NCI-H1092 (cell line): ENCODE results near the gene EPHA3.
"Not testable (repeated sequence)": the region's sequence is repeated elsewhere in the genome, so short reads cannot be mapped to it uniquely, and the experiment has no call there.

Experiments used
- DNase-seq: peaks from one replicate; lab custom pipeline; 2025; lab: John Stamatoyannopoulos, UW

EPHA3 gene

DNA sequence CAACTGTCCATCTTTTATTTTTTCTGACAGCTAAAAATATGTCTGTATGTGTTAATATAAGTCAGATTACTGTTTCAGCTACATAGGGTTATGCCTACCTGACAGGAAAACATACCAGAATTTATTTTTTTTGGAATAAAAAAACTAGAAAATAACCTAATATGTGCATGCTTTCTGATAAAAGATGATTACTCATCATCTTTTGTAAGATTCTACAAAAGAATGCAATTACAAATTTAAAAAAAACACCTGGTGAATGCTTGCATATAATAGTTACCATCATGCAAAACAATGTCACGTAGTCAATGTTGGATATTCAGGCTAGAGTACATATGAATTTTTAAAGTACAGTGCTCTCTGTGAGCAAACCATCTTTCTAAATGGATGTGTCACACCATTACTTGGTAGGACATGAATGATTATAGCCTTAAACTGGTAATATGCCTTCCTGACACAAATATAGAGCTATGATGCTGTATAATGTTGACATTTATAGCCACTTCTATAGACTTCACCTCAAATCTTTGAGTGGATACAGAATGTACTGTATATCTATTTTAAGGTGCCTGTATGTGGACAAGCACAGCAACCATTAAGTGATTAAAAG is 180.6 kb downstream of the EPHA3 start:
- no peak for DNase-seq

DNA sequence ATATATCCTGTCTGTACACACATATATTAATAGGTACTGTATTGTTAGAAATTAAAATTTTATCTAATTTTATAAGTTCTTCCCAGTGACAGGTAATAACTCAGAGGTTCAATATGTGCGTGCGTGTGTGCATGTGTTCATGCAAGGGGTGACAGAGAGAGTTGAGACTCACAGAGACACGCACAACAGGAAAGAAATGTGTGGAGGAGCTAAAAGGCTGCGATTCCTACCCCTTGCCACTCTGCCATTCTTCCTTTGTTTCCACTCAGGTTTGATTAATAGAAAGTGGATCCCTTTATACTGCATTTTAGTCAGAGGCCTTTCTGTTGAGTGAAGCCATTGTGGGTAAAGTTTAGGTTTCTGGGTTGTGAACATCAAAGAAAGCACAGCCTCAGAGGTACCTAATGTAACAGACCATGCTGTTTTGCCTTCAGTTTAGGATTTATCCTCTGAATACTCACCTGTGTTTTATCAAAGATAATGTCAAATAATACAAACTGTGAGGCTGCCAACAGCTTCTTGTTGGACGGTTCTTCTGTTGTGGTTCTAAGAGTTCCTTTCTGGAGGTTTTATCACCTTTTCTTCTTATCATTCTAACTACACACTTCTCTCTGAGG is 182.3 kb downstream of the EPHA3 start:
- DNase-seq: no peak

DNA sequence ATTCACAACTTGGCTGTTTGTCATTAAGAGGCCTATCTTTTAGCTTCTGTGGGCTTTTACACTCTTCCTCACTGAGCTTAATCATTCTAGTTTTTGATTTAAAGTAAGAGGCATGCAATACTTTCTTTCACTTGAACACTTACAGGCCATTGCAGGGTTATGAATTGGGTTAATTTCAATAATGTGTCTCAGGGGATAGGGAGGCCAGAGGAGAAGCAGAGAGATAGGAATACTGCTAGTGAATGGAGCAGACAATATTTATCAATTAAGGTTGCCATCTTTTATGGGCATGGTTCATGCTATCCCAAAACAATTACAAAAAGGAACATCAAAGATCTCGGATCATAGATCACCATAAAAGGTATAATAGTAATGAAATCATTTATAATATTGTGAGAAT is 189.8 kb downstream of the EPHA3 start:
- DNase-seq: no peak

DNA sequence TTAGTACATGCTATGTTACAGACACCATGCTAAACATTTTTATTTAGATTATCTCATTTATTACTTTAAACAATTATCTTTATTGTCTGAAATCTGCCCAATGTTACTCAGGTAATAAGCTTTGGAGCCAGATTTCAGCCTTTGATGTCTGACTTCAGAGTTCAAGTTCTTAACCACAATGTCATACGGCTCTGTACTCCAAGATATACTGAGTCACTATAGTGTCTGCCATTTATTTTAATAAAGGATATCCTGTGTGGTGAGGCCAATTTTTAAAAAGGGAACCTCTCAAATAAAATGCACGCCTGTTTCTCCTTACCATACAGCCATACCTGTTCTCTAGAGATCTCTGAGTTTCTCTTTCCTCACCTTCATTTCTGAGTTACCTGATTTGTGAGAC is 193.1 kb downstream of the EPHA3 start:
- no peak for DNase-seq

DNA sequence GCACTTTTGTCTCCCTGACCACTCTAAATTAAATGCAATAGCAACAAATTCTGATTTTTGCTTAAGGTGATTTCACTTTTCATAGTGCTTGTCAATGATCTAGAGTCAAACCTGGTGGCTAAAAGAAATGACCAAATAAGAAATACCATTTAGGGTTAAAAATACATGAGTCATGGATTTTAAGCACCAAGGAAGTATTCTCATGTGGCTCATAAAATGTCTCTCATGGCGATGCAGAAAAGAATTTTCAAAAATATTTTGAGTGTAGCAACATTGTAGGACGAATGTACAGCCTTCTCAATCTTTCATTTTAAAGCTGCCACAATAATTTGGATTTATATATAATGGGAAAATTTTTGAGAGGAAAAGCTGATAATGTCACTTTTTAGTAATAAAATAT is 193.6 kb downstream of the EPHA3 start:
- DNase-seq: no peak

DNA sequence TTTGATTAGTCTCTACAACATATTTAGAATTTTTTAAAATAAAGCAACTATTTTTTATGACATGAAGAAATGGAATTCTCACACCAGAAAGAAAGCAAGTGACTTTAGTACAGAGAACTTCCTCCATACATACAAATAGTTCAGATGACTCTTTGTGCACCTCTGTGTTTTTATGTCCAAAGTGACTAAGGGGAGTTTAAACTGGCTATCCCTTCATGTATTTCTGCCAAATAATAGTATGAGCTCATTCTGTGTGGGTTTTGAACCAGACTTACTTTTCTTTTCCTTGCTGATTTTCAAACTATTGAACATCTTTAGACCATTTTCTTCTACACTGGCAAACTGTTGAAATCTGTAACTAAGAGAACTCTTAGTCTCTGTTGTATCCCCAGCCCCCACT is 196.3 kb downstream of the EPHA3 start:
- no peak for DNase-seq

DNA sequence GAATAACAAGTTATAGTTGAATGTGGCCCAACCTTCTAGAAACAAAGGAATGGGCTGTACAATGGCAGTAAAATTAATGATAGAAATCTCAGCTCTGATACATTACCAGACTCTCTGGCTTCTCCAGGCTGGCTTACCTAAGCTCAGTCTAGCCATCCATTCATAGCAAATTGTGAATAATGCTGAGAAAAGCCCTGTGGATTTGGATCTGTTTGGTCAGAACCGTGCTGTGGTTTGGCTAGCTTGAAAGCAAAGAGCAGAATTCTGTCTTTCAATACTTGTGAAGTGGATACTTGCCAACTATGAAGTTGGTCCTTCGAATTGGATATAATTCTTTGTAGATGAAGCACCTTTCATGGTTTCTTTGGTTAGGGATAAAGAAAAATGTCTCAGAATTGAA is 199.1 kb downstream of the EPHA3 start:
- no peak for DNase-seq

DNA sequence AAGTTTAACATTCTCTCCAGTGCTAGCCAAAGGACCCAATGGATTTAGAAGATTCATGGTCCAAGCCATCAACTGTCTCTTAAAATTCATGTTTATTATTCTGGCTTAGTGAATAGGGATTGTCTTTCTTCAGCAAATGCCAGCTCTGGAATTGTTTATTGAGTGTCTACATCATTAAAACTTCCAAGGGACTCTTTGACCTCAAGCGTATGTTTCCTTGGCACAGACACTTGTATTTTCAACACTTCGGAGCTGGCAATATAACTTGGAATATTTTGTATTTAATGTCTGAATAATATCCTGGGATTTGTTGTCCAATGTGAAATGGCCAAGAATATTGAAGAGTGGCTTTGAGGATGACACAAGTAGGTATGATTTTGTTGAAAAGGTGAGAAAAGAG is 204.2 kb downstream of the EPHA3 start:
- no peak for DNase-seq

DNA sequence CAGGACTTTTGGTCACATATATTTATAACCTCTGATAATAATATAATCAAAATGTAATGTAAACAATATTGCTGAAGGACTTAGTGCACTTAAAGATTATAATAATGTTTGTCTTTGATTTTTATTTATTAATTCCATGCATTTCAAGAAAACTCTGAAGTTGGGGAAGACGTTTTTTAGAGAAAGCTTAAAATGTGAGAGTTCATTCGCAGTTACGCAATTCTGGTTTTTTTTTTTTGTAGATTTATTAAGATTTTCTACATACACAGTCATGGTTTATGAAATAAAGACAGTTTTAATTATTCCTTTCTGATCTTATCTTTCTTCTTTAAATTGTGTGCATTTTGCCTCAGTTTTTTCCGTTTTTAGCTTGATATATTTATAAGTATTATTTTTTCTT is 204.7 kb downstream of the EPHA3 start:
- DNase-seq: no peak

DNA sequence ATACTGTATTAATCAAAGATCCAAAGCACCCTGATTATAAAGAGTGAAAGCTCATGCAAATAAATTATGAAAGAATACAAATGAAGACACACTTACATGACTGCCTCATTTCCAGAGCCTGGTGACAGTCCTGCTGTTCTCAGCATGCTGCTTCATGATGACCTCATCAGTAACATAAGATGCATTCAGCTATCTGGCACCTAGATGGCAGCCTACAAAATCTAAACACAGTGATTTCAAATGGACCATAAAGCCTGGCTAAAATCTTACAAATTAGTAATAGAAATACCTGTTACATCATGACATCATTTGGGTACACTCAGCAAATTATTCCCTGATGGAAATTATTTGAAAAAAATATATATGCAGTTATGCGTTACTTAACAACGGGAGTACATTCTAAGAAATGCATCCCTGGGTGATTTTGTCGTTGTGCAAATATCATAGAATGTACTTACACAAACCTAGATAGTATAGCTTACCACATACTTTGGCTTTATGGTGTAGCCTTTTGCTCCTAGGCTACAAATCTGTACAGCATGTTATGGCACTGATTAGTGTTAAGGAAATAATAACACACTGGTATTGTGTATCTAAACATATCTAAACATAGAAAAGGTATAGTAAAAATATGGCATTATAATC is 207.2 kb downstream of the EPHA3 start:
- no peak for DNase-seq

DNA sequence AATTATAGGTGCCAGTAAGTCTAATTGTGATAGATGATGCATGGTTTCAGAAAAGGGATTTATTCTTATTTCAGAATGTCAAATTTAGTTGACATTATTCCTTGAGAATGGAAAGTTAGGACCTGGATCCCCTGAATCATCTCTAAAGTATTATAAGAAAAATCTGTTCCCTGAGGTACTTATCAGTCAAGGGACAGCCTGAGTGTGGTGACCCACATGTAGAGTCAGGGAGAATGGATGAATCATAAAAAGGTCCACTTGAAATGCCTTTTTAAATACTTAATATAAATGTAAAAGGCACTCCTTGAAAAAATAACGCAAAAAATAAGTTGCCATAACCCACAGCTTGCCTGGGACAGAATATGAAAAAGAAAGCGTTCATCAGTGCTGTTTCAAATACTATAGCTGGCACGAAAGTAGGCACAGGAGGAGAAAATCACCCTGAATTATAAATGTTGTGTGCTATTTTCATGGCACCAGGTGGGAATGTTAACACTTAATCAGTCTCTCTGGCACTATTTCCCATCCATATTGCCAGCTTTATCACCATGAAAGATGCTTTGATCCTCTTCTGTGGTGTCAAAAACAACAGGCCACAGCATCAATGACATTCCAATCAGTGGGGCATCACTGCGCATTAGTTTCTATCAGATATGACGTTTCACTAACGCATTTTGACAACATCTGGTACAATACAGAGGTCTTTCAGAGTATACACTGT is 208.5 kb downstream of the EPHA3 start:
- no peak for DNase-seq

DNA sequence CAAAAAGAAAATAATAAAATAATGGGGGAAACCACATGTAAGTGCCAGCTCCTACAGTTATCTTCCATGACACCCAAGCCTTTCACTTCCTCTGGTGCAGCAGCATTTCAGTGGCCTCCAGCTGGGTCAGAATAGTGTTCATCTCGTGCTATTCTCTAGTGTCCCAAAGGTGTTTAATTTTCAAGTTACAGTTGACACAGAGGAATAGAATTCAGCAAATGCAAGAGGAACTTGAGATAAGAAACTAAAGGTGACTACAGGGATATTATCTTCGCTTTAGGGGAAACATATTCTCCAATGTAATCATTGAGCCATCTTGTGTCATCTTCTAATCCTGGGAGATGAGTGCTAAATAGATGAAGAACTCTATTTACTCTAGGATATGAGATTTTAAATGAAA is 212.8 kb downstream of the EPHA3 start:
- DNase-seq: no peak

DNA sequence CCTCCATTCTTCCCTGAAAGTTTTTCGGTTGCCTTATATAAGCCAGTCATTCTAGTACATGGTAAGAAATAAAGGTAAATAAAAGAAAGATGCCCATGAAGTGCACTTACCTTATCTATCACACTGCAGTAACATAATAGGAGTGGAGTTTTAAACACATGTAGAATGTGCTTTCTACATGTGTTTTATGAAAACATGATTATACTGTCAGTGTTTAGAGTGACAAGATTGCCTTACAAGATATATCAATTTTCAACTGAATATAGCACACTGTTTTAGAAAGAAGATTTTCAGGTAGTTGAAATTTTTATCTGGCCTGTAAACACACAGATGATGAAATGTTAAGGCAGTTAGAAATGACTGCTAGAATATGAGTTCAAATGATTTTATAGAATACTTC is 219.6 kb downstream of the EPHA3 start:
- no peak for DNase-seq

DNA sequence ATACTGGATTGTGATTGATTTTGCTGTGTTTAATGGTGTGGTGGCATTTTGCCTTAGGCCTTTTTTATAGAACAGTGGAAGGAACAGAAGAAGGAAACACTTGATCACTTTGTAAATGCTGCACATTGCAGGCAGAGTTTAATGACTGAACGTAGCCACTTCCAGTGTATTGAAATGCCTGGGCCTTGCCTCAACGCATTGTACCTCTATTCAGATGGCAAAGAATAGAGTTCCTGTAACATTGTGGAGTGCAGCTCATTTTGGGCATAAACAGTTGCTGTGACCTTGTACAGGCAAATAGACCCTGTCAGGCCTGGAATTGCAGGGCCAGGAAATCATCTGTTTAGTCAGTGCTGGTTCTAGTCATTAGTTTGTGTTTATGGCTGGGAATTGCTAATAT is 225.0 kb downstream of the EPHA3 start:
- no peak for DNase-seq

DNA sequence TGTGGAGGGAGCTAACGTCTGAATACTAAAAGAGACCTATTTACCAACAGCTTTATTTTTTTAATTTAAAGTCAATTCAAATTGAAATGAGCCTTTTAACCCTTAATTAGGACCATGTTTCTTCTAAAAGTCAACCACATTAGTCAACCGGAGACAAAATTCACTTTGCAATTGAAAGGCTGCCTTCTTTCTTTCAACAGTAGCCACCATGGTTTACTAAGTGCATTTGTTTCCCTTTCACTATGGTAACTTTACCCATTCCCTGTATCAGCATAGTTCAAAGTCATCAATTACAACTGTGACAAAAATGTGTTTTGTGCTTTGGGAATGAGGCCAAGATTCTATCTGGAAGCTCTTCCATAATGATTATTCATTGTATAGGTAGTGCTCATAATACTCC is 225.4 kb downstream of the EPHA3 start:
- DNase-seq: no peak

DNA sequence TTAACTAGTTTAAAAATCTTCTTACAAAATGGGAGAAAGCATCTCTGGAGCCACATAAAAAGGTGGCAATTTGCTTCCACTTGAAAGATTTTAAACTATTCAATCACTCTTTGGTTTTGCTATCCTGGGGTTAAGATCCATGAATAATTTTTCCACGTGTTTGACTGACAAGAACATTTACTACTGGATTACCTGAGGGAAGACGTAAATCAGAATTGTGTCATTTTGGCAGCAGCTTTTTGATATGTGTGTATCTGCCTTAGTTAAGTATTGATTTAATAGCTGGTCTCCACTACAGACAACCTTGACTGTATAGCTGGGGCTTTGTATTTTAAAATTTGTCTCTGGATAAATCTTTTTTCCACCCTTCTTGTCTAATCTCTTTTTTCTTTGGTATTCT is 228.3 kb downstream of the EPHA3 start:
- no peak for DNase-seq

DNA sequence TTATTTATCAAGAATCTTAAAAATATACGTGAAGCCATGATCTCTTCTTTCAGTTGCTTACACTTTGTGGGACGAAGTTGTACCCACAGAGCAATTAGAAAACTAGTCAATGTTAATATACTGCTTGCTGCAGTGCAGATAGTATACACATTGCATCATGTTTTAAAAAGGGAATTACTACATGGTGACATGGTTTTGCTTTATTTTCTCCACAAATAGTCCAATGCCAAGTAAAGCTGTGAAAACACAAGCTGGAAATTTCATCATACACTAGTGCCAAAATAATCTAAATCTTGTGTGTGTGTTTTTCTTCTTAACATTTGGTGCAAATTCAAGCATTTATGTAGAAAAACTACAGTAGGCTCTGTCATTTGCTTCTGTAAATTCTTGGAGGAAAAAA is 233.0 kb downstream of the EPHA3 start:
- DNase-seq: no peak

DNA sequence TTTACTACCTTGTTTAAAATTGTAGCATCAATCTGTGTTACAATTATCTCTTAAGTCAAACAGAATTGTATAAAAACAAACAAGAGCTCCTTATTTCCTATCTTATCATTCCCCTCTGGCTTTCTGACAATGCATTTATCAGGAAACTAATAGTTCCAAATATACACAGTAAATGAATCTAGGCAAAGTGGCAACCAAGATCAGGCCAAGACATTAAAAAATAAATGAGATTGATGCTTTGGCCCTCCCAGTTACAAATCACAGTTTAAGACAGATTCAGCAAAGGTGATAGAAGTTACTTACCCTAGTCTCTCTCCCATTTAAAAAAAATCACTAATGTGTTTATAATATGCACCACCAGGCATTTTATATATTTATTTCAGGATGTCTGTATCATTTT is 236.7 kb downstream of the EPHA3 start:
- no peak for DNase-seq

DNA sequence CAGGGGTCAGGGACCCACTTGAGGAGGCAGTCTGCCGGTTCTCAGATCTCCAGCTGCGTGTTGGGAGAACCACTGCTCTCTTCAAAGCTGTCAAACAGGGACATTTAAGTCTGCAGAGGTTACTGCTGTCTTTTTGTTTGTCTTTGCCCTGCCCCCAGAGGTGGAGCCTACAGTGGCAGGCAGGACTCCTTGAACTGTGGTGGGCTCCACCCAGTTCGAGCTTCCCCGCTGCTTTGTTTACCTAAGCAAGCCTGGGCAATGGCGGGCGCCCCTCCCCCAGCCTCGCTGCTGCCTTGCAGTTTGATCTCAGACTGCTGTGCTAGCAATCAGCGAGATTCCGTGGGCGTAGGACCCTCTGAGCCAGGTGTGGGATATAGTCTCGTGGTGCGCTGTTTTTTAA is 243.5 kb downstream of the EPHA3 start:
- not testable (repeated sequence) for DNase-seq

DNA sequence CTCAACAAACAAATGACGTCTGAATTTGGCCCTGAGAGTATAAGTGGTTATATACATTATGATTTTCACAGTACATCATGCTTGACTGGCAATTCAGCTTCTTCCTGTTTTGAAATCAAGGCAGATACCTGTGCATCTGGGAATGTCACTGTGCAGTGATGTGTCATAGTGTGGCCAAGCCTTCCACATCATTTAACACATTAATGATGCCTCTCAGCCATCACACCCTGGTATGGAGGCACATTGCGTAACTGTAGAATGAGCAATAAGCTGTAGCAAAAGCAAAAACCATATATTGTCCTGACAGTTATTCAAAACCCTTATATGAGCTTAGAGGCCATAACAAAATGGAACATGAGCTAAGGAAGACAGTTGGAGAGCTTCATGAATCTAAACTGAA is 246.0 kb downstream of the EPHA3 start:
- no peak for DNase-seq

DNA sequence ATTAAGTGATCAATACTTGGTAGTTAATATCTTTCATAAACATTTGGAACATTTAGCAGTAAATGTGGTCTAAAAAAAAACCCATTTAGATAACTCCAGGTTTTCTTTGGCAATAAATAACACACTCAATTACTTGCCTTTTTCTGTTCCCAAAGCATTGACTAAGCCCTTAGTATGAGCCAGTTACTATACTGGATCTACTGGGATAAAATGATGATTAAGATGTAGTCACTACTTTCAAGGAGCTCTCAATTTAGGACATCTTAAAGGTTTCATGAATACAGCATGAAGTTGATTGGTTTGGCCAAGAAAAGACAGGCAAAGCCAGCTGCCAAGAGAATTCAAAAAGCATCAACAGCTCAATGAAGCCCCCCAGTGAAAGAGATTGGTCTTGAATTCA is 250.9 kb downstream of the EPHA3 start:
- DNase-seq: no peak

DNA sequence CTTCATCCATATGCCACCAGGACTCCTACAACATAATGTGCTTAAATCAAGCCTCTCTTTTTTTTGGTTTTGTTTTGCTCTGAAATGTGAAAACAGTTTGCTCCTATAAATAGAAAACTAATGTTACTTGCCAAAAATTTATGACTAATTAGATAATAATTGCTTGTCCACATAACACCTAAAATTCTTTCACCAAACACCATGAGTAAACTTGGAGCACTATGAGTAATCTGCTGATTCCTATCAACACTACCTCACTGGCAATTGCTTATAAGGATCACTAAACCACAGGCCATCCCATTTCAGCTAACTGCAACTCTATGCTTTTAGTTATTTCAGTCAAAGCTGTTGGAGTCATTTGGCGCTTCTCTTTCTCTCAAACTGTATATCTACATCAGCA is 252.7 kb downstream of the EPHA3 start:
- DNase-seq: no peak

DNA sequence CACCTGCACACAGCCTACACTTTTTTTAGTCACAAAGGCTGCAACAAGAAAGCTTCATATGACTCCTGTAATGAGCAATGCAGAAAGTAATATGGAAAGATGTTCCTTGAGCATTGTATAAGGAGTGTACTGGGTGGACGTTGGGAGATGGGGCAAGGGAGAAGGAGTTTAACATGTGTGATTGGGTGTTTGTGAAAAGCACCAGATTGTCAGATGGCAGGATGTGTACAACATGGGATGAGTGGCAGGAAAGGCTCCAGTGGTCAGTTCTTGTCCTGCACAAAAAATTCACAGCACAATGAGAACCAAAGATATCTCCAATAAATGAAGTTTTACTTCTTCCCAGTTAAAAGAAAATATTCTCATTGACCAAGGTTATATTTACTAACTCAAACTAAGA is 255.1 kb downstream of the EPHA3 start:
- DNase-seq: no peak
